Femur (tissue), 1 donor: ENCODE data around the gene ENTPD7.

Experiments used
- DNase-seq: peaks from one replicate; pipeline ENCODE4 v3.0.0-alpha.2; 2017

ENTPD7 gene

GRCh38 chr10:99748823-99749451 lies 89.6 kb downstream of the ENTPD7 start:
- DNase-seq, result no peak

- no peak for DNase-seq
Measured at GRCh38 chr10:99750641-99751040, 91.3 kb downstream of the ENTPD7 start.

GRCh38 chr10:99754670-99755069 lies 95.4 kb downstream of the ENTPD7 start:
- DNase-seq, result no peak
